Coronary artery (tissue), 2 donors: ENCODE measurements around the gene TSFM.

ENCODE experiments used
- DNase-seq: peaks from one replicate; pipeline ENCODE4 v3.0.0-alpha.2; 2017; ENCODE audit warnings: low spot score
- H3K27ac ChIP-seq, 2 donors: fragments of 200-600 bp; sonication (generic); one replicate each; pipeline ENCODE4 v1.5.1; 2016 to 2019
- H3K4me3 ChIP-seq: fragments of 200-600 bp; sonication (generic); 2 replicates; pipeline ENCODE4 v1.5.1; 2016; ENCODE audit warnings: mild to moderate bottlenecking, moderate library complexity
- CTCF ChIP-seq: fragments of 200-600 bp; sonication (generic); IDR thresholded peaks from one replicate; pipeline ENCODE4 v1.5.1; 2019; ENCODE audit warnings: antibody characterized with exemption

The TSFM gene

GRCh38 chr12:57776247-57776587, 6.4 kb upstream of the TSFM start:
- Histone ChIP-seq H3K4me3 (no peak overlapping the region), H3K27ac (no peak overlapping the region)
- TF ChIP-seq CTCF = no peak
- DNase-seq = no peak

- no peak for TF ChIP-seq CTCF
- DNase-seq = no peak
- Histone ChIP-seq H3K4me3 (no peak overlapping the region), H3K27ac (no peak overlapping the region)
Measured at GRCh38 chr12:57777367-57777766, 5.2 kb upstream of the TSFM start.

- DNase-seq = no peak
- no peak for TF ChIP-seq CTCF
- H3K4me3 ChIP-seq = no peak overlapping the region
- H3K27ac ChIP-seq = no peak overlapping the region
Measured at GRCh38 chr12:57777911-57778310, 4.7 kb upstream of the TSFM start.

- Histone ChIP-seq H3K4me3 (no peak overlapping the region), H3K27ac (no peak overlapping the region)
- TF ChIP-seq CTCF = no peak
- DNase-seq = no peak
Measured at GRCh38 chr12:57779736-57780135, 2.9 kb upstream of the TSFM start.

- no peak for DNase-seq
- Histone ChIP-seq H3K4me3 (no peak overlapping the region), H3K27ac (no peak overlapping the region)
- TF ChIP-seq CTCF = no peak
Measured at GRCh38 chr12:57780284-57780897, 2.2 kb upstream of the TSFM start.

- no peak for DNase-seq
- no peak overlapping the region for H3K4me3 ChIP-seq
- TF ChIP-seq CTCF = no peak
- H3K27ac ChIP-seq = no peak overlapping the region
Measured at GRCh38 chr12:57781244-57781643, 1.3 kb upstream of the TSFM start.

GRCh38 chr12:57781801-57782200, 786 bp upstream of the TSFM start:
- TF ChIP-seq CTCF = no peak
- Histone ChIP-seq H3K27ac (no peak overlapping the region), H3K4me3 (no peak overlapping the region)
- DNase-seq = no peak
